Activated naive CD4-positive, alpha-beta T cell treated with anti-CD3 and anti-CD28 coated beads for 36 hours (primary cell): ENCODE results near the gene BTBD9. TPM values are rescaled to one million over a fixed set of nuclear protein-coding genes. Genes with fewer than 3 reads are reported as not detected.
A peak's percentile ranks its signal among the peaks of the same experiment; 100 is the strongest.

Experiments used
- CTCF ChIA-PET: fragments of 350-600 bp; sonication (Branson Sonifier 250); formaldehyde crosslinking; loops from one replicate; lab custom pipeline; 2021; ENCODE audit warnings: antibody characterized with exemption; lab: Charles Lee
- DNase-seq: peaks from one replicate; pipeline ENCODE4 v3.0.0-alpha.2; 2020
- H3K27ac Mint-ChIP-seq: one replicate; pipeline ENCODE4 v1.8.0; 2021; ENCODE audit warnings: mild to moderate bottlenecking, mixed read lengths
- H3K27me3 Mint-ChIP-seq: one replicate; pipeline ENCODE4 v1.8.0; 2021; ENCODE audit warnings: low read depth, mixed read lengths
- H3K36me3 Mint-ChIP-seq: one replicate; pipeline ENCODE4 v1.8.0; 2021; ENCODE audit warnings: low read depth, mixed read lengths
- H3K4me1 Mint-ChIP-seq: one replicate; pipeline ENCODE4 v1.8.0; 2021; ENCODE audit warnings: low read depth, mixed read lengths
- H3K4me3 Mint-ChIP-seq: one replicate; pipeline ENCODE4 v1.8.0; 2021; ENCODE audit warnings: mild to moderate bottlenecking, moderate library complexity, mixed read lengths
- H3K9me3 Mint-ChIP-seq: one replicate; pipeline ENCODE4 v1.8.0; 2021; ENCODE audit warnings: mixed read lengths
- intact Hi-C: fragments of 100-400 bp; cut with micrococcal nuclease; formaldehyde crosslinking; loops from one replicate; pipeline ENCODE4 v1.15.1; 2023
- total RNA-seq, 2 experiments: library from RNA; stranded (reverse); gene quantifications; one replicate each; pipeline ENCODE4 v1.2.3, GENCODE V29; 2021

The BTBD9 gene
- total RNA-seq, 2 experiments from 2014 or later, result 9.5 to 11.1 TPM

DNA sequence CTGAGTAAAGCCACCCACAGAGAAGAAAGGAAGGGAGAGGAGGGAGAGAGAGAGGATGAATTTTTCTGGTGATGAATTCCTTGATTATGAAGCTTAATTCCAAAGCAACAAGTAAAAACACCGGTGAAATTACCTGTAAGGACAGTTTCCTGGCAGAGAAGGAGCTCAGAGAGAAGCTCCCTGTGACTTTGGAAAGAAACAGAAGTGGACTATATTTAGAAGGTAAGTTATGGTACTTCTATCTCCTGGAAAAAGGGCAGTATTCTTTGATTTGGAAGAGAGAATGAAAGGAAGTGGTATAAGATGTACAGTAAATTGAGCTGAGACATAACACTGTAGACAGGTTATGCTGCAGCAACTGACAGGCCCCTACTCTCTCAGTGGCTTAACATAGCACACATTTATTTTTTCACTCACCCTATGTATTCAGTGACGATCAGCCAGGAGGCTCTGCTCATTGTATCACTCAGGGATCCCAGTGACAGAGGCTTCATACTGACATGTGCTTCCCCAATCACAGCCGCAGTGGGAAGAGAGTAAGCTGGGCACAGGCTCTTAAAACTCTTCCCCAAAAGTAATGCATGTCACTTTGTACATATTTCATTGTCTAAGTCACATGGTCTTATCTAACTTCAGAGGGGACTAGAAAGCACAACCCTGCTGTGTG, 349.5 kb downstream of the BTBD9 start:
- no peak overlapping the region for H3K27ac Mint-ChIP-seq
- no peaks in the 10 kb centered on the region for H3K27me3 Mint-ChIP-seq
- H3K9me3 Mint-ChIP-seq, result peaks cover 10% of the 10 kb centered on the region
- CTCF ChIA-PET, result no interaction called here
- H3K4me3 Mint-ChIP-seq, result no peak overlapping the region
- peaks cover 17% of the 10 kb centered on the region for H3K36me3 Mint-ChIP-seq
- no peak for DNase-seq
- intact Hi-C loops, result no loop called here
- no peaks in the 10 kb centered on the region for H3K4me1 Mint-ChIP-seq

DNA sequence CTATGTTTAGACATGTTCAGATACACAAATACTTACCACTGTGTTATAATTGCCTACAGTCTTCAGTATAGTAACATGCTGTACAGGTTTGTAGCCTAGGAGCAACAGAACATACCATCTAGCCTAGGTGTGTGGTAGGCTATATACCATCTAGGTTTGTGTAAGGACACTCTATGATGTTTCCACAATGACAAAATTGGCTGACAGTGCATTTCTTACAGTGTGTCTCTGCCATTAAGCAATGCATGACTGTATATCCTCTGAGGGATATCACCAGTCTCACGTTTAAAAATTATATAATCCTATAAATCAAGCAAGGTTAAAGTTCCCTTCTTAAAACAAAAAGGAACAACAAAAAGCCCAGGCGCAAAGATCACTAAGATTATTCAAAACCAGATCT, 352.2 kb downstream of the BTBD9 start:
- Mint-ChIP-seq H3K27ac (no peak overlapping the region), H3K4me3 (no peak overlapping the region), H3K36me3 (peaks cover 11% of the 10 kb centered on the region), H3K27me3 (no peaks in the 10 kb centered on the region), H3K4me1 (no peaks in the 10 kb centered on the region), H3K9me3 (no peaks in the 10 kb centered on the region)
- CTCF ChIA-PET, result no interaction called here
- intact Hi-C loops, result no loop called here
- no peak for DNase-seq

DNA sequence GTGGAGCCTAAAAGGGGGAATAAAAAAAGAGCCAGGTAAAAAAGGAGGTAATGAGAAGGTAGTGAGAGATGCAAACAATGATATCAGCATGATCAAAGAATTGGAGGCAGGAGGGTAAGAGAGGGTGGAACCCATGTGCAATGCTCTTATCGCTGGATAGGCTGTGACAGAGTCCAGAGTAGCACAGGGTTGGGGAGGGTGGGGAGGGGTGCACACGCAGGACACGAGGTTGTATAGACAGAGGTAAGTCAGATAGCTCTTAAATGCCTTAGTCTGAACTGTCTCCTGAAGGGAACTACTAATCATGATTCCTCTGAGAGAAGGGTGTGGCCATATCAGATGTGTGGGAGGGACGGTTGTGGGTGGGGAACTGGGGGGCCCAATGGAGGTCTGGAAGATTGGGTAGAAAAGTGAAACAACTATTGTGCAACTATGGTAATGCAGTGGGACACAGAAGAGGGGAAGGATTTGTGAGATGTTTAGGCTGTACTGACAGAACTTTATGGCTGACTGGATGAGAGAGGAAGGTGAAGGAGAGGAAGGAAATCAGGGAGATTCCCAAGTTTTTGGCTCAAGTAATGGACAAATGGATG, 354.8 kb downstream of the BTBD9 start:
- Mint-ChIP-seq H3K4me3 (no peak overlapping the region), H3K36me3 (peaks cover 11% of the 10 kb centered on the region), H3K27ac (peak overlapping the region; percentile 9), H3K4me1 (no peaks in the 10 kb centered on the region), H3K27me3 (no peaks in the 10 kb centered on the region), H3K9me3 (no peaks in the 10 kb centered on the region)
- intact Hi-C loops, result no loop called here
- DNase-seq, result no peak
- CTCF ChIA-PET, result no interaction called here

DNA sequence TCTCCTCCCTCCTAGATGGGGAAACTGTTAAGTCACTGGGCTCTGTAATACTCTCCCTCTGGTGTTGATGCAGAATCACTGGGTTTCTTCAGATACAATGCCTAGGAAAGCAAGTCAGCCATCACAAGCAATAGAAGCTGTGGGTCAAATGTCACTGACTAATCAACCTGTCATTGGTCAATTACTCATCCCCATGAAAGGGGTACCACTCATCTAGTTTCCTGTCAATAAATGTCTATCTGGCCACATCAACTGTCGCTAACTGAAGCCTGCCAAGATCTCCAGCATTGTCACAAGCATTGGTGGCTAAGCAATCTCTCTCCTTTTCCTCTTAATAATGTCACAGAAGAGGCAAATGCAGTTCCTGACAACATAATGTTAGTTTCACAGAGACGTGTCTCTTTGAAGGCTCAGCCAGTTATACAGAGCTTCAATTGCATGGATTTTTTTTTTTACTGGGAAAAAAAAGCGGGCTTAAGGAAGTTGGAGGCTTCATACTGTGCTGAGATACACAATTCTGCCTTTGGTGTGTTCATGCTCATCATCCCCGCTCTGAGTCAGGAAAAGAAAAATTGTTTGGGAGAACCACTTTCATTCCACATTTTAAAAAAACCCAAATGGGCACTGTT, 355.9 kb downstream of the BTBD9 start:
- Mint-ChIP-seq H3K27me3 (no peaks in the 10 kb centered on the region), H3K4me1 (no peaks in the 10 kb centered on the region), H3K36me3 (peaks cover 11% of the 10 kb centered on the region), H3K9me3 (no peaks in the 10 kb centered on the region), H3K4me3 (no peak overlapping the region), H3K27ac (no peak overlapping the region)
- DNase-seq, result no peak
- CTCF ChIA-PET, result no interaction called here
- intact Hi-C loops, result no loop called here

DNA sequence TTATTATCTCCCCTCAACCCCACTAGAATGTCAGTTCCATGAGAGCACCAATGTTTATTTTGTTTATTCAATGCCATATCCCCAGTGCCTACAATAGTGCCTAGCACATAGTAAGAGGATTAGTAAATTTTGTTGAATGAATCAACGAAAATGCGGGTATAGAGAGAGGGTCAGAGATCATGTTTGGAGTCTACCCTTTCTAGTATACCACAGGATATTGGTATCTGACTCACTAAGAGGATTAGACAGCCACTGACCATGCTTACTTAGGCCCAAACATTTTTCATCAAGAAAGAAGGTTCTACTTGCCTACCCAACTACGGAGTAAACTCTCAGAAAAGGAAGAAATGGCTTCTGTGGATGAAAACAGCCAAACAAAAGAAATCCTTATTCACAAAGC, 356.8 kb downstream of the BTBD9 start:
- CTCF ChIA-PET, result no interaction called here
- Mint-ChIP-seq H3K27me3 (no peaks in the 10 kb centered on the region), H3K36me3 (peaks cover 10% of the 10 kb centered on the region), H3K27ac (no peak overlapping the region), H3K4me3 (no peak overlapping the region), H3K4me1 (no peaks in the 10 kb centered on the region), H3K9me3 (no peaks in the 10 kb centered on the region)
- intact Hi-C loops, result no loop called here
- DNase-seq, result no peak

DNA sequence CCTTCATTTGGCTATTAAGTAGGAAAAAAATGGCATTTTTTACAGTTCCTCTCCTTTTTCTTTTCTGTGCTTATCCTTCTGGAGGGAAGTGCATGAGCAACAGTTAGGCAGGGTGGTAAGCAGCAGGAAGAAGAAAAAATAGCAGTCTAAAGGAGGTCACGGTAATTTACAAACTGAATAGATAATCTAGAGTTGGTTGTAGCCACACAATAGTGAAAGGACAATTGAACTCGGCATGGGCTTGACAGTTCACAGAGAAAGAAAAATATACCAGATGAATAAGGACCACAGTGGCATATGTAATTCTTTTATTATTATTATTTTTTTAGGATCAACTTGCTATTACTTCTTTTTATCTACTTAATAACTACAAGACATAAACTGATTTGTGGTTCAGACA, 358.6 kb downstream of the BTBD9 start:
- Mint-ChIP-seq H3K27ac (no peak overlapping the region), H3K27me3 (no peaks in the 10 kb centered on the region), H3K4me1 (no peaks in the 10 kb centered on the region)

DNA sequence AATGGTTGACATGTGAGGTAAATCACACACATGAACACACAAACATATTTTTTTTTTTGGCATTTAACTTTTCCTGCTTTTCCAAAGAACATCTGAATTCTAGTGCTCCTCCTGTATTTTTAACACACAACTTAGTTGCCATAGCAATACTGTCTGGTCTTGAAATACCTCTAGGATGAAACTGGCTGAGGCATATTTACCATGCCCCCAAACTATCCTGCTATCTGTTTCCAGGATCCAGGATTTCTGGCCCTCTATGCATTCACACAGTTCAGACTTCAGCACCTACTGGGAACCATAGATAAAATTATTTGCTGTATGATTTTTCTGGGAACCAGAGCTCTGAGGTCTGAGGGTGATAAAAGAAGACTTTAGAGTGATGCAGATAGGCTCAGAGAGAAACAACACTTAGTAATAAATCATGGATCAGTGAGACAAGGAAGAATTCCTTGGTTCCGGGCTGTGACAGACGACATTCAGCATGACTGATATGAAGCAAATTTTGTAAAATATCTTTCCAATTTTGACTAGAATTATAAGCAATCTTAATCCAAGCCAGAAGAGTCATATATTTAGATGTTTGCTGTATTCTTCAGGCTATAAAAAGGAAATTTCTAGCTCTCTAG, 359.7 kb downstream of the BTBD9 start:
- intact Hi-C loops, result no loop called here
- H3K4me1 Mint-ChIP-seq, result no peaks in the 10 kb centered on the region
- H3K9me3 Mint-ChIP-seq, result no peaks in the 10 kb centered on the region
- no peak overlapping the region for H3K27ac Mint-ChIP-seq
- H3K4me3 Mint-ChIP-seq, result no peak overlapping the region
- CTCF ChIA-PET, result interaction anchor here (0.6 to 1.7 kb wide), 2 partner anchors 13 to 497 kb away, joined by 5 read pairs; no protein-coding TSS in a partner anchor
- DNase-seq, result no peak
- H3K27me3 Mint-ChIP-seq, result no peaks in the 10 kb centered on the region
- peaks cover 12% of the 10 kb centered on the region for H3K36me3 Mint-ChIP-seq

More for the DNA sequence above, 358.6 kb downstream of the BTBD9 start:
- H3K4me3 Mint-ChIP-seq, result no peak overlapping the region
- H3K9me3 Mint-ChIP-seq, result no peaks in the 10 kb centered on the region
- intact Hi-C loops, result no loop called here
- no peak for DNase-seq
- CTCF ChIA-PET, result interaction anchor here (1.7 kb wide), 1 partner anchor 14 kb away, joined by 5 read pairs; no protein-coding TSS in a partner anchor
- peaks cover 13% of the 10 kb centered on the region for H3K36me3 Mint-ChIP-seq

DNA sequence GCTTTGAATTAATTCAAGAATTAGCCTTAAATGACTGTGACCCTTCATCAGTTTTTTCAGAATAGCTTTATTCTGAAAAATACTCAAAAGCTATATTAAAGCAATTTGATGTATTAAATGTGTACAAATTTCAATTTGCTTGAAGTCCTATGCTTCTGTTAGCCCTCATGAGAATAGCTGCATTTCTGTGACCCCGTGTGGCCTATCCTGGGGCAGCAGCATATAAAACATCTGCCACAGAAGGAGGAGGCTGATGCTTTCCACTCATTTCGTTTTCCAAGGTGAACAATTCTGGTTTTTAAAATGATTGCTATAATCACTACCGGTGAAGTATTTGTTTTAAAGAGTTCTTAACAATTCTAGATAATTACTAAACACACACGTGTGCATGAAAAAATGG, 360.3 kb downstream of the BTBD9 start:
- no peak overlapping the region for H3K27ac Mint-ChIP-seq
- CTCF ChIA-PET, result interaction anchor here (0.6 to 1.7 kb wide), 2 partner anchors 12 to 497 kb away, joined by 5 read pairs; no protein-coding TSS in a partner anchor
- H3K4me3 Mint-ChIP-seq, result no peak overlapping the region
- no peaks in the 10 kb centered on the region for H3K4me1 Mint-ChIP-seq
- no peak for DNase-seq
- intact Hi-C loops, result no loop called here
- peaks cover 12% of the 10 kb centered on the region for H3K36me3 Mint-ChIP-seq
- H3K27me3 Mint-ChIP-seq, result no peaks in the 10 kb centered on the region
- no peaks in the 10 kb centered on the region for H3K9me3 Mint-ChIP-seq

DNA sequence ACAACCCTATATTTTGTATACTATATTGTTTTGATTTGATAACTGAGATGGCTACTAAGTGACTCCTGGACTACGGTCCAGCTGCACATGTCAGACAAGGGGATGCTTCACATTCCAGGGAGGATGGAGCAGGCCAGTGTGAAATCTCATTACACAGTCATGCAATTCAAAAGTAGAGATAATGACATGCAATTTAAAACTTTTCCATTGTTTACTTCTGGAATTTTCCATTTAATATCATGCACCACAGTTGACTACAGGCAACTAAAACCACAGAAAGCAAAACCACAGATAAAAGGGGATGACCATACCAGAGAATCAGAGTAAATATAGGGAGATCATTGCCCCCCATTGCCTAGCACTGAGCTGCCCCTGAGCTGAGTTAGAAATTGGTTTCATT, 366.4 kb downstream of the BTBD9 start:
- H3K4me3 Mint-ChIP-seq, result no peak overlapping the region
- CTCF ChIA-PET, result no interaction called here
- DNase-seq, result no peak
- H3K4me1 Mint-ChIP-seq, result no peaks in the 10 kb centered on the region
- intact Hi-C loops, result no loop called here
- no peak overlapping the region for H3K27ac Mint-ChIP-seq
- H3K27me3 Mint-ChIP-seq, result no peaks in the 10 kb centered on the region
- H3K36me3 Mint-ChIP-seq, result peaks cover 9% of the 10 kb centered on the region
- no peaks in the 10 kb centered on the region for H3K9me3 Mint-ChIP-seq

DNA sequence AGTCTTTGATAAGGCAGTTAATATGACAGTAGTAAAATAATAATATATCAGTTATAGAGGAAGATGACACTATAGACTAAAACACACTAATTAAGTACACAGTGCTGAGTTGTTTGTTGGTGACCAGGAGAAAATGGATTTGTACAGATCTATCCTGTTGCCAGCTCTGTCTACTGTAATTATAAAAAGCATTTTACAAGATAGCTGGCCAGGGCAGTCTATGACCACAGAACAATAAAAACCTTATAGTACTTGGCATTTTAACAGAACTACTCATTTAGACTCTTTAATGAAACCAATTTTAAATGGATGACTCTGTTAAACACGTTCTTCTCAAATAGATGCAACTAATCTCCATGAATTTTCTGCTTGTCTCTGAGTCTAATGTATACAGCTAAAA, 367.5 kb downstream of the BTBD9 start:
- intact Hi-C loops, result no loop called here
- CTCF ChIA-PET, result no interaction called here
- no peak overlapping the region for H3K4me3 Mint-ChIP-seq
- H3K27ac Mint-ChIP-seq, result no peak overlapping the region
- no peaks in the 10 kb centered on the region for H3K27me3 Mint-ChIP-seq
- DNase-seq, result no peak
- H3K4me1 Mint-ChIP-seq, result no peaks in the 10 kb centered on the region
- peaks cover 4% of the 10 kb centered on the region for H3K36me3 Mint-ChIP-seq
- H3K9me3 Mint-ChIP-seq, result no peaks in the 10 kb centered on the region

DNA sequence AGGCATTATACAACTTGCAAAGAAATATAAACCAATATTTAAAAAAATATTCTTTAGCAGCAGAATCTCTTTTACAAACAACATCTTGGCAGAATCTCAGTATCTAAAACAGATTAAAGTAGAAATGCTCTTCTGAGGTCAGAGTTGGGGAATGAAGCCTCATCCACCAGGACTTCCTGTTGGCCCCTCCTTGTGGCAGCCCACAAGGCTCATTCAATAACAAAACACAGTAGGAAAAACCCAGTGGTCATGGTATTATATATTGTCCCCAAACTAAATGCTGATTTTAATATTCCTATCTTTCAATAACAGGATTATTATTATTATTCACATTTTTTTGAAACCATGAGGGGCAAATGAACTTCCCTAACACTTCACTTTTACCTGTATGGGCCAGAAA, 368.6 kb downstream of the BTBD9 start:
- Mint-ChIP-seq H3K4me3 (no peak overlapping the region), H3K9me3 (no peaks in the 10 kb centered on the region), H3K36me3 (peaks cover 2% of the 10 kb centered on the region), H3K4me1 (no peaks in the 10 kb centered on the region), H3K27me3 (no peaks in the 10 kb centered on the region), H3K27ac (no peak overlapping the region)
- intact Hi-C loops, result no loop called here
- CTCF ChIA-PET, result no interaction called here
- DNase-seq, result no peak

DNA sequence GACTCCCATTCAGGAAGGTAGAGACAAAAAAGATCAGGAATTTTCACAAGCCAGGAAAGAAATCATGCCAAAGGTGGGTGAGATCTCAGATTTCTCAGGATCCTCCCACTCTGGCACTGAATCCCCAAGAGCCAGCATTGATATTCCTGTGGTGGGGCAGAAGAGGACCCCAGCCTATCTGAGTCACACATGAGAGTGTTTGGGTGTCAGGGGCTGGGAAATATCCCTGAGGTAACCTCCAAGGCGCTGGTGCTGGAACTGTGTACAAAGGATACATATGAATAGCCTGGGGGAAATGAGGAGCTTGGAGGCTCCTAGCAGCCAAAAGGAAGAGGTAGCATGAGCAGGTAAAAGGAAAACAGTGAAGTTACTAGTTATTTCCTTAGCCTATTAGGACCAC, 369.4 kb downstream of the BTBD9 start:
- Mint-ChIP-seq H3K4me3 (no peak overlapping the region), H3K36me3 (peaks cover 2% of the 10 kb centered on the region), H3K4me1 (no peaks in the 10 kb centered on the region), H3K9me3 (no peaks in the 10 kb centered on the region), H3K27me3 (no peaks in the 10 kb centered on the region), H3K27ac (no peak overlapping the region)
- intact Hi-C loops, result no loop called here
- CTCF ChIA-PET, result no interaction called here
- DNase-seq, result no peak
